ENCODE data around the gene TKT.

The TKT gene

GRCh38 chr3:53239800-53240199 is 16.0 kb downstream of the TKT start:
- no peak for DNase-seq (ENCODE audit: low spot score)

- DNase-seq (ENCODE audit: low spot score): no peak
Observed at GRCh38 chr3:53238886-53239285, 16.9 kb downstream of the TKT start.

- no peak for DNase-seq (ENCODE audit: low spot score)
Observed at GRCh38 chr3:53238051-53238850, 17.6 kb downstream of the TKT start.

- DNase-seq (ENCODE audit: low spot score): no peak
Observed at GRCh38 chr3:53236112-53236841, 19.5 kb downstream of the TKT start.

GRCh38 chr3:53235545-53235944 is 20.3 kb downstream of the TKT start:
- no peak for DNase-seq (ENCODE audit: low spot score)

GRCh38 chr3:53234841-53235232 is 21.0 kb downstream of the TKT start:
- DNase-seq (ENCODE audit: low spot score): no peak

- DNase-seq (ENCODE audit: low spot score): no peak
Observed at GRCh38 chr3:53234130-53234840, 21.5 kb downstream of the TKT start.

GRCh38 chr3:53232641-53233377 is 23.0 kb downstream of the TKT start:
- DNase-seq (ENCODE audit: low spot score): no peak

GRCh38 chr3:53231532-53232511 is 24.0 kb downstream of the TKT start:
- no peak for DNase-seq (ENCODE audit: low spot score)

- no peak for DNase-seq (ENCODE audit: low spot score)
Observed at GRCh38 chr3:53230789-53231188, 25.0 kb downstream of the TKT start.

- no peak for DNase-seq (ENCODE audit: low spot score)
Observed at GRCh38 chr3:53230041-53230621, 25.7 kb downstream of the TKT start.

- DNase-seq (ENCODE audit: low spot score): no peak
Observed at GRCh38 chr3:53229606-53230005, 26.2 kb downstream of the TKT start.

- DNase-seq (ENCODE audit: low spot score): no peak
Observed at GRCh38 chr3:53229171-53229570, 26.7 kb downstream of the TKT start.

- no peak for DNase-seq (ENCODE audit: low spot score)
Observed at GRCh38 chr3:53227993-53228885, 27.6 kb downstream of the TKT start.

- DNase-seq (ENCODE audit: low spot score): no peak
Observed at GRCh38 chr3:53226841-53227407, 28.9 kb downstream of the TKT start.

GRCh38 chr3:53226142-53226840 is 29.5 kb downstream of the TKT start:
- DNase-seq (ENCODE audit: low spot score): no peak

GRCh38 chr3:53225651-53226050 is 30.2 kb downstream of the TKT start:
- DNase-seq (ENCODE audit: low spot score): no peak

- no peak for DNase-seq (ENCODE audit: low spot score)
Observed at GRCh38 chr3:53225181-53225580, 30.6 kb downstream of the TKT start.

GRCh38 chr3:53224536-53224935 is 31.3 kb downstream of the TKT start:
- DNase-seq (ENCODE audit: low spot score): no peak

Data from left forelimb (tissue), 1 donor.